Glutamatergic neuron (in vitro differentiated cells): ENCODE measurements around the gene TRIM33. TPM values are rescaled to one million over a fixed set of nuclear protein-coding genes. Genes with fewer than 3 reads are reported as not detected.

Source experiments
- DNase-seq: peaks from one replicate; pipeline ENCODE4 v3.0.0; 2022
- H3K27ac Mint-ChIP-seq: one replicate; pipeline ENCODE4 v1.8.0; 2020; ENCODE audit warnings: mild to moderate bottlenecking, mixed read lengths, inconsistent platforms; ENCODE audit not compliant: unreplicated experiment
- H3K27me3 Mint-ChIP-seq: one replicate; pipeline ENCODE4 v1.8.0; 2020; ENCODE audit warnings: mild to moderate bottlenecking, moderate library complexity, mixed read lengths, inconsistent platforms; ENCODE audit not compliant: unreplicated experiment
- H3K36me3 Mint-ChIP-seq: one replicate; pipeline ENCODE4 v1.8.0; 2020; ENCODE audit warnings: mild to moderate bottlenecking, mixed read lengths, inconsistent platforms; ENCODE audit not compliant: unreplicated experiment
- H3K4me1 Mint-ChIP-seq: one replicate; pipeline ENCODE4 v1.8.0; 2020; ENCODE audit warnings: mild to moderate bottlenecking, low read depth, mixed read lengths, inconsistent platforms; ENCODE audit not compliant: unreplicated experiment
- H3K4me3 Mint-ChIP-seq: one replicate; pipeline ENCODE4 v1.8.0; 2020; ENCODE audit warnings: mild to moderate bottlenecking, mixed read lengths, inconsistent platforms; ENCODE audit not compliant: unreplicated experiment
- H3K9me3 Mint-ChIP-seq: one replicate; pipeline ENCODE4 v1.8.0; 2020; ENCODE audit warnings: mild to moderate bottlenecking, moderate library complexity, mixed read lengths, inconsistent platforms; ENCODE audit not compliant: unreplicated experiment
- total RNA-seq: library from RNA; stranded (reverse); fragmentation: NEBNext Ultra II Directional; extraction: Animal tissue kit (Norgen Biotek cat#: 25700); gene quantifications from one replicate; pipeline ENCODE4 v1.2.1, GENCODE V29; 2021; ENCODE audit not compliant: unreplicated experiment
- TF ChIP-seq, protein P1 (sequence below): fragments of 200-600 bp; sonication (generic); IDR thresholded peaks from one replicate; pipeline ENCODE4 v1.5.0; 2021; ENCODE audit not compliant: partially characterized antibody, unreplicated experiment

The TRIM33 gene
- total RNA-seq, 1 donor from 2014 or later: 69.3 TPM

DNA sequence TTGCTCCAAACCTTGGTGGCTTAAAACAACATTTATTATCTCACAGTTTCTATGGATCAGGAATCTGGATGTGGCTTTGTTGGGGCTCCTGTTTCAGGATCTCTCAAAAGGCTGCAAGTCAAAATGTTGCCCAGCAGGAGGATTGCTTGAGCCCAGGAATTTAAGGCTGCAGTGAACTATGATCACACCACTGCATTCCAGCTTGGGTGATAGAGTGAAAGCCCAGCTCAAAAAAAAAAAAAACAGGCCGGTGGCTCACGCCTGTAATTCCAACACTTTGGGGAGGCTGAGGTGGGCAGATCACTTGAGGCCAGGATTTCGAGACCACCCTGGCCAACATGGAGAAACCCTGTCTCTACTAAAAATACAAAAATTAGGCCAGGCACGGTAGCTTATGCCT is 40.4 kb upstream of the TRIM33 start:
- Mint-ChIP-seq H3K4me3 (no peak overlapping the region), H3K4me1 (no peaks in the 10 kb centered on the region), H3K27me3 (no peaks in the 10 kb centered on the region), H3K9me3 (peaks cover 2% of the 10 kb centered on the region), H3K36me3 (no peaks in the 10 kb centered on the region), H3K27ac (no peak overlapping the region)
- TF ChIP-seq, protein P1, sequence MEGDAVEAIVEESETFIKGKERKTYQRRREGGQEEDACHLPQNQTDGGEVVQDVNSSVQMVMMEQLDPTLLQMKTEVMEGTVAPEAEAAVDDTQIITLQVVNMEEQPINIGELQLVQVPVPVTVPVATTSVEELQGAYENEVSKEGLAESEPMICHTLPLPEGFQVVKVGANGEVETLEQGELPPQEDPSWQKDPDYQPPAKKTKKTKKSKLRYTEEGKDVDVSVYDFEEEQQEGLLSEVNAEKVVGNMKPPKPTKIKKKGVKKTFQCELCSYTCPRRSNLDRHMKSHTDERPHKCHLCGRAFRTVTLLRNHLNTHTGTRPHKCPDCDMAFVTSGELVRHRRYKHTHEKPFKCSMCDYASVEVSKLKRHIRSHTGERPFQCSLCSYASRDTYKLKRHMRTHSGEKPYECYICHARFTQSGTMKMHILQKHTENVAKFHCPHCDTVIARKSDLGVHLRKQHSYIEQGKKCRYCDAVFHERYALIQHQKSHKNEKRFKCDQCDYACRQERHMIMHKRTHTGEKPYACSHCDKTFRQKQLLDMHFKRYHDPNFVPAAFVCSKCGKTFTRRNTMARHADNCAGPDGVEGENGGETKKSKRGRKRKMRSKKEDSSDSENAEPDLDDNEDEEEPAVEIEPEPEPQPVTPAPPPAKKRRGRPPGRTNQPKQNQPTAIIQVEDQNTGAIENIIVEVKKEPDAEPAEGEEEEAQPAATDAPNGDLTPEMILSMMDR: no peak
- DNase-seq: no peak

DNA sequence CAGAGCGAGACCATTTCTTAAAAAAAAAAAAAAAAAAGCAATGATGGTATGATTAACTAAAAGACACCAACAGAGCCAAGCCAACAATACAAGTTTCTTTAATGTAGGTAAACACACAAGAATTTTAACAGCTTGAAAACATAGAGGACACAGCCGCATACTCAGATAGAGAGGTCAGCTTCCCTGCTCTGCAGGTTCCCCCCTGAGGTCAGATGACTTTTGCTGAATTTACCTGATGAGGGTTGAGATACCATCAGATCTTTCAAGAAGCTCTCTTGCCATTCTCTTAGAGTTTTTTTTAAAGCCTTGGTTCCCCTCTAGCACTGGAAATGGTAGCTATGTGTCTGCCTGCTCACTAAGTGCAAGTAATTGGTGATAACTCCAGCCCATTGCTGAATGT is 39.3 kb upstream of the TRIM33 start:
- no peak overlapping the region for H3K4me3 Mint-ChIP-seq
- TF ChIP-seq, protein P1: no peak
- H3K9me3 Mint-ChIP-seq: peaks cover 2% of the 10 kb centered on the region
- no peaks in the 10 kb centered on the region for H3K36me3 Mint-ChIP-seq
- no peaks in the 10 kb centered on the region for H3K4me1 Mint-ChIP-seq
- no peak for DNase-seq
- no peaks in the 10 kb centered on the region for H3K27me3 Mint-ChIP-seq
- H3K27ac Mint-ChIP-seq: no peak overlapping the region

DNA sequence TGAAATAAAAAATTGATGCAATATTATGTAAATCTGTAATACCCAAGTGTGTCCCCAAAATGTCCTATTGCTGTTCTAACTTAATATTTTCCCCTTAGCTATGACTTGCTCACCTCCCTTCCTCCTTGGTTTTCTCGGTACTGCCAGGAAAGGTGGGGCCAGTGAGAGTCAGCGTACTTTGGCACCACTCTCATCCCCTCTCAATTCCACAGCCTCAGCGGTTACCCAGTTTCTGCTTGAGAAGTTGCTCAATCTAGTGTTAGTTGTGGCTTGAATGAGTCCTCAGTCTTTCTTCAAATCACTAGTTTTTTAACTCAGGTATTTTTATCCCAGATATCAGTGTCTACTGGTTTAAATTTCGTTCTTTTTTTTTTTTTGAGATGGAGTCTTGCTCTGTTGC is 38.1 kb upstream of the TRIM33 start:
- DNase-seq: no peak
- TF ChIP-seq, protein P1: no peak
- H3K9me3 Mint-ChIP-seq: peaks cover 2% of the 10 kb centered on the region
- H3K27me3 Mint-ChIP-seq: peaks cover 1% of the 10 kb centered on the region
- no peaks in the 10 kb centered on the region for H3K36me3 Mint-ChIP-seq
- H3K4me1 Mint-ChIP-seq: no peaks in the 10 kb centered on the region
- H3K27ac Mint-ChIP-seq: no peak overlapping the region
- H3K4me3 Mint-ChIP-seq: no peak overlapping the region

DNA sequence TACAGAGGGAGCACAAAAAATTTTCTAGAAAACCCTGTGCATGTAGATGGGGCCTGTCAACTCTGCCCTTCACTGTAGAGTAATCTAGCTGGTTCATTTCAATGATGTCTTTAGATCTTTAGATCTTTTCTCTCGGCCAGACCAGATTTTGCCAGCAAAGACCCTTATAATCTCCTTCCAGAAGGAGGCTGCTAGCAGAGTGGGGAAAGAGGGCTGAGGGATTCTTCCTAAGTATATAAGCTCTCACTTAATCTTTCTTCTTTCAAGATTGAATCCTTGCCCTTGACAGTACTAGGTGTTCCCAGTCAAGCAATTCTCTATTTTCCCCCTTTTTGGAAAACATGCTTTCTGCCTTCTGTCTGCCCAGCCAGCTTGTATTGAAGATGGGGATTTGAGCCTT is 36.1 kb upstream of the TRIM33 start:
- no peak for DNase-seq
- H3K36me3 Mint-ChIP-seq: no peaks in the 10 kb centered on the region
- TF ChIP-seq, protein P1: no peak
- no peak overlapping the region for H3K27ac Mint-ChIP-seq
- peaks cover 2% of the 10 kb centered on the region for H3K9me3 Mint-ChIP-seq
- H3K4me1 Mint-ChIP-seq: no peaks in the 10 kb centered on the region
- peaks cover 2% of the 10 kb centered on the region for H3K27me3 Mint-ChIP-seq
- H3K4me3 Mint-ChIP-seq: no peak overlapping the region

DNA sequence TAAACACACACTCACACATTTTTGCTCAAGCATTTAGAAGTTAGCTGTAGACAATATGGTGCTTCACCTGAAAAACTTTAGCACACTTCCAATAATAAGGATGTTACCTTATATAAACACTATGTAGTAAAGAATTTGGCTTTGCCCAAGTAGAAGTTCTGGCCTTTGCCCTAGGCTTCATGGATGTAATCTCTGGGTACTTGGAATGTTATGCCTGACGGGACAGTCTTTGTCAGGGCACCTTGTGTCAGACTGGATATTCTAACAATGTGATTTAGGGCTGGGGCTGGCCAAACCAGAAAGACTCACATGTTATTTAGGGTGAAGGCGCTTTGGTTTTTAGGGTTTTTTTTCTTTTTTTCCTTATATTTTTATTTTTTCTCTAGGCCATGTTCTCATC is 34.8 kb upstream of the TRIM33 start:
- no peak overlapping the region for H3K4me3 Mint-ChIP-seq
- peaks cover 2% of the 10 kb centered on the region for H3K9me3 Mint-ChIP-seq
- no peak for DNase-seq
- TF ChIP-seq, protein P1: no peak
- H3K36me3 Mint-ChIP-seq: no peaks in the 10 kb centered on the region
- no peak overlapping the region for H3K27ac Mint-ChIP-seq
- H3K4me1 Mint-ChIP-seq: no peaks in the 10 kb centered on the region
- H3K27me3 Mint-ChIP-seq: peaks cover 2% of the 10 kb centered on the region
